Stomach (tissue), 9 donors: ENCODE measurements around the gene PPP2R2B. TPM values are rescaled to one million over a fixed set of nuclear protein-coding genes. Genes with fewer than 3 reads are reported as not detected.

ENCODE experiments used
- DNase-seq, 2 donors: peaks; one replicate each; pipeline versions ENCODE4 v3.0.0 to v3.0.0-alpha.2; 2013 to 2019
- H3K27ac ChIP-seq, 5 donors: fragments of 200-600 bp in 4 of 5; sonication (generic) in 4 of 5; one replicate each; pipeline ENCODE4 v1.5.1; 2013 to 2019; ENCODE audit warnings: mild to moderate bottlenecking in 1 of 5, moderate library complexity in 1 of 5
- H3K27me3 ChIP-seq, 3 donors: fragments of 200-600 bp; sonication (generic); one replicate each; pipeline ENCODE4 v1.5.1; 2017 to 2019; ENCODE audit warnings: mixed run types in 1 of 3
- H3K36me3 ChIP-seq, 4 donors: fragments of 200-600 bp; sonication (generic); 1 replicate in 3 of 4; 2 replicates in 1 of 4; pipeline ENCODE4 v1.5.1; 2016 to 2019
- H3K4me1 ChIP-seq, 4 donors: fragments of 200-600 bp; sonication (generic); one replicate each; pipeline ENCODE4 v1.5.1; 2016 to 2019
- H3K4me3 ChIP-seq, 4 donors: fragments of 200-600 bp; sonication (generic) in 3 of 4; one replicate each; pipeline ENCODE4 v1.5.1; 2016 to 2019; ENCODE audit warnings: mild to moderate bottlenecking in 1 of 4
- H3K9me3 ChIP-seq, 4 donors: fragments of 200-600 bp; sonication (generic); one replicate each; pipeline ENCODE4 v1.5.1; 2016 to 2019
- EP300 ChIP-seq: sonication (generic); formaldehyde crosslinking; IDR thresholded peaks from one replicate; pipeline ENCODE4 v1.6.1; 2017; ENCODE audit warnings: antibody characterized with exemption
- POLR2A ChIP-seq, 4 donors: fragments of 450-650 bp; IDR thresholded peaks; one replicate each; pipeline ENCODE4 v1.6.1; 2016; ENCODE audit warnings: antibody characterized with exemption in 4 of 4, control low read depth in 2 of 4, mild to moderate bottlenecking in 1 of 4, moderate library complexity in 1 of 4
- POLR2AphosphoS5 ChIP-seq, 3 donors: sonication (generic); formaldehyde crosslinking; IDR thresholded peaks; one replicate each; pipeline ENCODE4 v1.6.1; 2016; ENCODE audit warnings: antibody characterized with exemption in 3 of 3
- WGBS, 5 donors: extraction: QIAGEN DNeasy Blood & Tissue Kit in 3 of 5; methylation state at CpG; one replicate each; pipeline versions ENCODE4 v1.1.5 to v1.1.7; 2013 to 2018; 5-methylcytosine and 5-hydroxymethylcytosine counted together
- intact Hi-C: fragments of 100-400 bp; cut with DNase I; formaldehyde crosslinking; loops from one replicate; pipeline ENCODE4 v1.15.1; 2023; ENCODE audit warnings: low total_unique reads
- polyA plus RNA-seq, 3 donors: library from polyadenylated mRNA; stranded (reverse); fragments of 200-250 nt; gene quantifications; one replicate each; pipeline ENCODE4 v1.2.3, GENCODE V29; 2013
- total RNA-seq, 5 donors: library from RNA; depleted of rRNA; stranded (reverse); fragments of >200 nt; gene quantifications; one replicate each; pipeline versions ENCODE4 v1.1.0 to v1.2.3, GENCODE V29; 2014 to 2016
- TF ChIP-seq, protein P1 (sequence below), 7 experiments: fragments of 450-650 bp in 4 of 7; fragments of 200-600 bp in 3 of 7; sonication (generic) in 3 of 7; IDR thresholded peaks; one replicate each; pipeline ENCODE4 v1.5.1; 2016 to 2019; ENCODE audit warnings: antibody characterized with exemption in 7 of 7, control low read depth in 2 of 7, mild to moderate bottlenecking in 1 of 7
- donor health status: healthy with polysubstance abuse.
- donor health status: Bipolar disorder and iron deficiency.
- donor health status: healthy.

Gene PPP2R2B
- total and polyA plus RNA-seq, 8 donors: under 0.01 to 4.6 (median 0.75) TPM; not detected in 1

- H3K4me1 ChIP-seq: no peaks in the 10 kb centered on the region
- H3K36me3 ChIP-seq: no peaks in the 10 kb centered on the region
- H3K27me3 ChIP-seq: no peaks in the 10 kb centered on the region
- intact Hi-C loops: no loop called here
- TF ChIP-seq POLR2A (IDR thresholded peaks at IDR 0.05) (no peak), EP300 (no peak), POLR2AphosphoS5 (IDR thresholded peaks at IDR 0.05) (no peak)
- TF ChIP-seq, protein P1, sequence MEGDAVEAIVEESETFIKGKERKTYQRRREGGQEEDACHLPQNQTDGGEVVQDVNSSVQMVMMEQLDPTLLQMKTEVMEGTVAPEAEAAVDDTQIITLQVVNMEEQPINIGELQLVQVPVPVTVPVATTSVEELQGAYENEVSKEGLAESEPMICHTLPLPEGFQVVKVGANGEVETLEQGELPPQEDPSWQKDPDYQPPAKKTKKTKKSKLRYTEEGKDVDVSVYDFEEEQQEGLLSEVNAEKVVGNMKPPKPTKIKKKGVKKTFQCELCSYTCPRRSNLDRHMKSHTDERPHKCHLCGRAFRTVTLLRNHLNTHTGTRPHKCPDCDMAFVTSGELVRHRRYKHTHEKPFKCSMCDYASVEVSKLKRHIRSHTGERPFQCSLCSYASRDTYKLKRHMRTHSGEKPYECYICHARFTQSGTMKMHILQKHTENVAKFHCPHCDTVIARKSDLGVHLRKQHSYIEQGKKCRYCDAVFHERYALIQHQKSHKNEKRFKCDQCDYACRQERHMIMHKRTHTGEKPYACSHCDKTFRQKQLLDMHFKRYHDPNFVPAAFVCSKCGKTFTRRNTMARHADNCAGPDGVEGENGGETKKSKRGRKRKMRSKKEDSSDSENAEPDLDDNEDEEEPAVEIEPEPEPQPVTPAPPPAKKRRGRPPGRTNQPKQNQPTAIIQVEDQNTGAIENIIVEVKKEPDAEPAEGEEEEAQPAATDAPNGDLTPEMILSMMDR (IDR thresholded peaks at IDR 0.05): no peak
- no peak overlapping the region for H3K27ac ChIP-seq
- DNase-seq: no peak
- no peak overlapping the region for H3K4me3 ChIP-seq
- H3K9me3 ChIP-seq: no peaks in the 10 kb centered on the region
Measured at GRCh38 chr5:146851133-146851532, 27.4 kb downstream of the PPP2R2B start.

DNA sequence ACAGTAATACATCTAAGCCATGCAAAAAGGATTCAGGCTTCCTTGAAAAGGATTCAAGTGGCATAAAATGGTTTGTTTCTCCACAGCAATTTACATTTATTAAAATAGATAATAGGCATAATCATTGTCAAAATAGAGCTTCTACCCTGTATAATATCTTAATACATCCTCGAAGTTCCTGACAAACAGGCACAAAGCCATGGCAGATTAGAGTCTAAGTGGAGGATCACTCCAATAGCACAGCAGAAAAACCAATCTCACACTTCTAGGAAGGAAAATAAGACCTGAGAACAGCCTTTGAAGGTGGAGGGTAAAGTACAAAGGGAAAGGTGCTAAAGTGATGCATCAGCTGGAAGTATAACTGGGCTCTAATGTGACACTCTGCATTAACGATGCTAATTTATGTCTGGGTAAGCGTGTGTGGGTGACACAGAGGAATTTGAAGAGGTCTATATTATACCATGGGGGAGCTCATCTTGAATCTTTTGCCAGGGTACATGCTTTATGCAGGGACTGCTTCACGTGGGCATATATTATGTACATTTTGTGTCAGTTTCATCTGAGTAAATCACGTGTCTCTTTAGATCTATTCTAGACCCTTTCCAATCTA lies 28.8 kb downstream of the PPP2R2B start:
- no peak for DNase-seq

DNA sequence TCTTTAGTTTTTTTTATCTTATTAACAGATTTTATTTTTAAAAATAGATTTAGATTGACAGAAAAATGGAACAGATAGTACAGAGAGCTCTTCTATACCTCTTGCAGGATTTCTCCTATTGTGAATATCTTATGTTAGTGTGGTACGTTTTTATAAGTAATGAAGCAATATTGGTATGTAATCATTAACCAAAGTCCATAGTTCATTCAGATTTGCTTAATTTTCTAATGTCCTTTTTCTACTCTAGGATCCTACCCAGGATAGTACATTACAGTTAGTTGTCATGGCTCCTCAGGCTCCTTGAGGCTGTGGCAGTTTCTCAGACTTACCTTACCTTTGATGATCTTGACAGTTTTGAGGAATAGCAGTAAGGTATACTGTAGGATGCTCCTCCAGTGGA lies 30.4 kb downstream of the PPP2R2B start:
- intact Hi-C loops: no loop called here
- H3K27me3 ChIP-seq: no peaks in the 10 kb centered on the region
- WGBS, 5 donors: 26 to 48% (median 38%) methylated on average over 1 of the region's 1 CpG

More for the DNA sequence above, 28.8 kb downstream of the PPP2R2B start:
- TF ChIP-seq, protein P1 (IDR thresholded peaks at IDR 0.05): no peak
- TF ChIP-seq POLR2AphosphoS5 (IDR thresholded peaks at IDR 0.05): no peak
- TF ChIP-seq EP300: no peak
- no peak for TF ChIP-seq POLR2A (IDR thresholded peaks at IDR 0.05)
- no peaks in the 10 kb centered on the region for H3K4me1 ChIP-seq
- H3K36me3 ChIP-seq: no peaks in the 10 kb centered on the region
- no peak overlapping the region for H3K27ac ChIP-seq
- no peaks in the 10 kb centered on the region for H3K9me3 ChIP-seq
- intact Hi-C loops: no loop called here
- H3K4me3 ChIP-seq: no peak overlapping the region
- no peaks in the 10 kb centered on the region for H3K27me3 ChIP-seq
- WGBS, 5 donors: 68 to 81% (median 73%) methylated on average over 5 of the region's 5 CpGs

GRCh38 chr5:146840016-146840415 lies 38.5 kb downstream of the PPP2R2B start:
- Histone ChIP-seq H3K4me3 (no peak overlapping the region), H3K36me3 (no peaks in the 10 kb centered on the region), H3K9me3 (peaks cover 0 to 8% (median 0%) of the 10 kb centered on the region in 4 donors), H3K27ac (no peak overlapping the region), H3K4me1 (no peaks in the 10 kb centered on the region), H3K27me3 (no peaks in the 10 kb centered on the region)
- WGBS, 5 donors: 50 to 65% (median 62%) methylated on average over 2 of the region's 2 CpGs
- intact Hi-C loops: no loop called here
- no peak for DNase-seq
- TF ChIP-seq, protein P1 (IDR thresholded peaks at IDR 0.05): no peak
- TF ChIP-seq EP300 (no peak), POLR2AphosphoS5 (IDR thresholded peaks at IDR 0.05) (no peak), POLR2A (IDR thresholded peaks at IDR 0.05) (no peak)

More for the DNA sequence above, 30.4 kb downstream of the PPP2R2B start:
- peak in 1 of 2 donors; percentile 2 for DNase-seq
- no peaks in the 10 kb centered on the region for H3K9me3 ChIP-seq
- no peak for TF ChIP-seq EP300
- TF ChIP-seq POLR2A (IDR thresholded peaks at IDR 0.05): no peak
- TF ChIP-seq, protein P1 (IDR thresholded peaks at IDR 0.05): no peak
- TF ChIP-seq POLR2AphosphoS5 (IDR thresholded peaks at IDR 0.05): no peak
- H3K27ac ChIP-seq: no peak overlapping the region
- no peaks in the 10 kb centered on the region for H3K36me3 ChIP-seq
- no peaks in the 10 kb centered on the region for H3K4me1 ChIP-seq
- no peak overlapping the region for H3K4me3 ChIP-seq
